GM19351 (cell line): ENCODE results near the gene CCDC7.
"Not testable (repeated sequence)": the region's sequence is repeated elsewhere in the genome, so short reads cannot be mapped to it uniquely, and the experiment has no call there.

Source experiments
- ATAC-seq: cut with Tn5 transposase; IDR thresholded peaks from one replicate; pipeline ENCODE4 v1.9.1; 2021; ENCODE audit warnings: mild to moderate bottlenecking, moderate library complexity; ENCODE audit not compliant: unreplicated experiment

CCDC7 gene

DNA sequence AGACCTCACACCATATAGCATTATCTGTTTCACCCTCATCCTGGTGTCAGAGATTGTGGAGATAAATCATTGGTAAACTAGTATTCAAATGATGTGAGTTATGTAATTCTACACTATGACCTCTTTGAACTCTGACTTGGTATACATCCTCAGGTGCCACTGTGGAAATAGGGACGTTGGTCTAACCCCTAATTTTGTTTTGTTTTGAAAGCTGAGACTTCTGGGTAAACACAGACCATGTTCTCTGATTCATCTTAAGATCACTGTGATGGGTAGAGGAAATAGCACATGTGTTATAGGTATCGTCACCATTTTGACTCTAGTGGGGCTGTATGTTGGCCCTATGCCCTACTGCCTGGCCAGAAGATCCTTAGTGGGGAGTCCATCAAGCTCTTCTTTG lies 241.6 kb downstream of the CCDC7 start:
- no peak for ATAC-seq

DNA sequence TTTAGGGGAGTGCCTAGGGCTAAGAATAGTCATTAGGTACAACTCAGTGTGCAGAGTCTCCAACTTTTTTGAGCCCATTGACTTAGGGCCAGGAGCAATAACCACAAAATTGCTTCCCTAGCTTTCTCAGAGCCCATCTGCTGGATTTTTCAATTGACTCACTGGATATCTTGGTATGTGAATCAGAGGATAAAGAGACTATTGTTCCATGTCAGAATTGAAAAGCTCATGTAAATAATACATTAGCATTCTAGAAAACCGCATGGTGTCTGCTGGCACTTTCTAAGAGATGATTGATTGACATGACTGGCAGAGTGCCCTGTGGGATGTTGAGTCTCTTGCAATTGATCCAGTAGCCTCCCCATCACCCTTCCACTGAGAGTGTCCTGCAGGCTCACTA lies 246.2 kb downstream of the CCDC7 start:
- no peak for ATAC-seq

DNA sequence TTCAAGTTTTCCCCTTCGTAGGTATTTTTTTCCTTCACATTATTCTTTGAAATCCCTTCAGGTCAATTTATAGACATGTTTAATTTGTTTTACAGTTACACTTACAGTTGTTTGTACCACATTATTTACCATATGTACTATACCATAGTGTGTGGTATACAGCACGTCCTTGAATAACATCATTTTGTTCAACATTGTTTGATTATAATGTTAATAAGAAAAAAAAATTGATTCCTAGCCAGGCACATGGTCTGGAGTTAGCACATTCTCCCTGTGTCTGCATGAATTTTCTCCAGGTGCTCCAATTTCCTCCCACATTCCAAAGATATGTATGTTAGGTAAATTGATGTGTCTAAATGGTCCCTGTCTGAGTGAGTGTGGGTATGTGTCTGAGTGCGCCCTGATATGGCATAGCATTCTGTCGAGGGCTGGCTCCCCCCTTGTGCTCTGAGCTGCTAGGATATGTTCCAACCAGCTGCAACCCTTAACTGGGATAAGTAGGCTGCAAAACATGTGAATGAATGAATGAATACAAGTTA lies 247.6 kb downstream of the CCDC7 start:
- no peak for ATAC-seq

DNA sequence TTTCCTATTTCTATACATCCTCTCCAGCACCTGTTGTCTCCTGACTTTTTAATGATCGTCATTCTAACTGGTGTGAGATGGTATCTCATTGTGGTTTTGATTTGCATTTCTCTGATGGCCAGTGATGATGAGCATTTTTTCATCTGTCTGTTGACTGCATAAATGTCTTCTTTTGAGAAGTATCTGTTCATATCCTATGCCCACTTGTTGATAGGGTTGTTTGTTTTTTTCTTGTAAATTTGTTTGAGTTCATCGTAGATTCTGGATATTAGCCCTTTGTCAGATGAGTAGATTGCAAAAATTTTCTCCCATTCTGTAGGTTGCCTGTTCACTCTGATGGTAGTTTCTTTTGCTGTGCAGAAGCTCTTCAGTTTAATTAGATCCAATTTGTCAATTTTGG lies 253.7 kb downstream of the CCDC7 start:
- ATAC-seq, result not testable (repeated sequence)

DNA sequence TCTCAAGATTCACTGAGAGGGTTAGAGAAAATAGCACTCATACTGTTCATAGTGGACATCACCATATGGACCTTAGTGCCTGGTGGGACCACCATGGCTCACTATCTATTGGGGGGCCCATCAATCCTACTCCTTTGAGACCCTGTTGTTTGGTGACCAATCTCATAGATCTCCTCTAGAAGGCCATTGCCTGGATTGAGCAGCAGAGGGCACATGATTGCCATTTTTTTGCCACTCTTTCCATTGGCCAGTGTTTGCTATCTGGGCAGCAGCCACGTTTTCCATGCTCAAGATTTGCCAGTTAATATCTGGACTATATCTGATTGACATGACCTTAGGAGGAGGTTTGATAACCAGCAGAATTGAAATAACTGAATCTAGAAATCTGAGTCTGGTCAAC lies 267.6 kb downstream of the CCDC7 start:
- ATAC-seq, result no peak

DNA sequence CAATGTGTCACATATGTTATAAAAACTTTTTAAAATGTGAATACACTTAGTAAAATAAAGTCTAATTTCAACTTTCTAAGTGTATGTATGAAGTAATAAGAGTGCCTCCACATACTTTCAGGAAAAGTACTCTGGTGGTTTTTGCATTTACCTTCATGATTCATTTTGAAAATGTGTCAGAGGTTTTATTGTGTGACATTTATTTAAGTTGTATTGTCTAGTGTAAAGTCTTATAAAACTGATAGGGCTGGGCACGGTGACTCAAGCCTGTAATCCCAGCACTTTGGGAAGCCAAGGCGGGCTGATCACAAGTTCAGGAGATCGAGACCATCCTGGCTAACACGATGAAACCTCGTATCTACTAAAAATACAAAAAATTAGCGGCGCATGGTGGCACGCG lies 285.6 kb downstream of the CCDC7 start:
- ATAC-seq, result no peak

DNA sequence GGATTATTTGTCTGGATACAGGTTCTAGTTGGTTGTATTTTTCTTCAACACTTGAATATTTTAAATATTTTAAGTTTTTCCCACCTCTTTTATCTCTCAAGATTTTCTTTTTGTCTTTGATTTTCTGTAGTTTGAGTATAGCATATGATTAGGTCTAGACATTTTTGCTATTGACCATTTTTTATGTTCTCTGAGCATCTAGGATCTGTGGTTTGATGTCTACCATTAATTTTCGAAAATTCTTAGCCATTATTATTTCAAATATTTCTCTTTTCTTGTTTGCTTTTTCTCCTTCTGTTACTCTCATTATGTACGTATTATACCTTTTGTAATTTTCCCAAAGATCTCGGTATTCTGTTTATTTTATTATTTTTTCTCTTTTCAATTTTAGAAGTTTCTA lies 293.0 kb downstream of the CCDC7 start:
- ATAC-seq, result no peak

DNA sequence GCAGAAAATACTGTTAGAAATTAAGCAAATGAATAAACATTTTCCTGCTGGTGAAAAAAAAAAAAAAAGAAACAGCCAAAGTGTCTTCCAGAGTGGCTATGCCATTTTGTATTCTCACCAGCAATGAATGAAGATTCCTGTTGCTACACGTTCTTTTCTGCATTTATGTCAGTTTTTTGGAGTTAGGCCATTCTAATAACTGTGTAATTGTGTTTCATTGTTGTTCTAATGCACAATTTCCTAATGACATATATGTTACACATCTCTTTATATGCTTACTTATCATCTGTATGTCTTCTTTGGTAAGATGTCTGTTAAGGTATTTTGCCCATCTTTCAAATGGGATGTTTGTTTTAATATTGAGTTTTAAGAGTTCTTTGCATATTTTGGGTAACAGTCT lies 298.4 kb downstream of the CCDC7 start:
- ATAC-seq, result no peak

DNA sequence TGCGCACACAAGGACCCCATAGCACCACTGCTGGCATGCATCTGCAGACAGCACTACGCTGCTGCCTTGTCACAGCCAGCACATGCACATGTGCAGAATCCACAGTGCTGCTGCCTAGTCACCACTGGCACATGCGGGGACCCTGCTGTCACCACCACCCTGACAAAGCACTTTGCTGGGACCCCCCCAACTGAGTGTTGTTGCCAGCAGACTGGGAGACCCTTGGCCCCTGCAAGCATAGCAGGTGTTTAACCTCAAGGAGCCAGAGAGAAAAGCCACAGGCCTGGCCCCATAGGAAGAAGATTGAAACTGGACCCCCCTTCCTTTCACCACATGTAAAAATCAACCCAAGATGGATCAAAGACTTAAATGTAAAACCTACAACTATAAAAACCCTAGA lies 300.9 kb downstream of the CCDC7 start:
- no peak for ATAC-seq

DNA sequence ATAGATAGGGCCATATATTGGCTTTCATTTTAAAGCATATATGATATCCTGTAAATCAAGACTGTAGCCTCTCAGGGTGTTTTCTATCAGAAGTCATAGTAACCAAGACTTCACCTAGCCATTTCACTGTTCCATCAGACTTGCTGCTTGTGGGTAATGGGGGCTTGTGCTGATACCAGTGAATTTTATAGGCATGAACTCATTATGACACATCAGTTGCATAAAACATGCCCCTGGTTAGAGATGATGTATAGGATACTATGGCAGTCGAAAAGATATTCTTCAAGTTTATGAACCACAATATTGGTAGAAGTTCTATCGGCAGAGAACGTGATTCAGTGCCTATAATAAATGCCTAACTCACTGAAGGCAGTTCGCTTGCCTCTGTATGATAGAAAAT lies 305.6 kb downstream of the CCDC7 start:
- no peak for ATAC-seq

DNA sequence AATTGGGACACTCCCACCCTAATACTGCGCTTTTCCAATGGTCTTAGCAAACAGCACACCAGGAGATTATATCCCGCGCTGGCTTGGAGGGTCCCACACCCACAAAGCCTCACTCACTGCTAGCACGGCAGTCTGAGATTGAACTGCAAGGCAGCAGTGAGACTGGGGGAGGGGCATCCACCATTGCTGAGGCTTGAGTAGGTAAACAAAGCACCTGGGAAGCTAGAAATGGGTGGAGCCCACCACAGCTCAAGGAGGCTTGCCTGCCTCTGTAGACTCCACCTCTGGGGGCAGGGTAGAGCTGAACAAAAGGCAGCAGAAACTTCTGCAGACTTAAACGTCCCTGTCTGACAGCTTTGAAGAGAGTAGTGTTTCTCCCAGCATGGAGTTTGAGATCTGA lies 309.0 kb downstream of the CCDC7 start:
- ATAC-seq, result not testable (repeated sequence)

DNA sequence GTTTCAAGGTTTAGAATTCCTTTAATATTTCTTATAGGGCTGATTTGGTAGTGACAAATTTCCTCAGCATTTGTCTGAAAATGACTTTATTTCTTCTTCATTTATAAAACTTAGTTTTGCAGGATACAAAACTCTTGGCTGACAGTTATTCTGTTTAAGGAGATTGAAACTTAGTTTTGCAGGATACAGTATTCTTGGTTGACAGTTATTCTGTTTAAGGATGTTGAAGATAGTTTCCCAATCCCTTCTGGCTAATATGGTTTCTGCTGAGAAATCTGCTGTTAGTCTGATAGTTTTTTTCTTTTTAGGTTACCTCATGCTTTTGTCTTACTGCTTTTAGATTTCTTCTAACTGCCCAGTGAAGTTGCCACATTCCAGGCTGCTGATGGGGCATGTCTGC lies 325.3 kb downstream of the CCDC7 start:
- no peak for ATAC-seq

DNA sequence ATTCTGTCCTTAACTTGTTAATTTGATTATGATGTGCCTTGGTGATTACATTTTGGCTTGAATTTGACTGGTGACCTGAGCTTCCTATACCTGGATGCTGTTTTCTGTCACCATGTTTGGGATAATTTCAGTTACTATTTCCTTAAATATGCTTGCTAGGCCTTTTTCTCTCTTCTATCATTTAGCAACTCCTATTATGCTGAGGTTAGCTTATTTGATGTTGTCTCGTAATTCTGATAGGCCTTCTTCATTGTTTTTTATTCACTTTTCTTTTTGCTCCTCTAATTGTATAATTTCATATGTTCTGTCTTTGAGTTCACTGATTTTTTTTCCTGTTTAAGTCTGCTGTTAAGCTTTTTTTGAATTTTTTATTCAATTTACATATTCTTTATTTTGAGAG lies 327.2 kb downstream of the CCDC7 start:
- no peak for ATAC-seq

DNA sequence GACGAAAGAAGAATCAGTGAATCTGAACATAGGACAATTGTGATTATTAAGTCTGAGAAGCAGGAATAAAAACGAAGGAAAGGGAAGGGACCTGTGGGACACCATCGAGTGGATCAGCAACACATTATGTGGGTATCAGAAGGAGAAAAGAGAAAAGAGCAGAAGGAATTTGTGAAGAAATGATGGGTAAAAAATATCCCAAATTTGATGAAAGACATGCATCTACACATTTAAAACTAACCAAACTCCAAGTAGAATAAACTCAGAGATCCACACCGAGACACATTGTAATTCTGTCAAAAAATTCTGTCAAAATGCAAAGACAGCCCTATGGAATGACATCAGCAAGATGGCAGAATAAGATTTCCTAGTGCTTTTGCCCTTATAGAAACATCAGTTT lies 341.0 kb downstream of the CCDC7 start:
- no peak for ATAC-seq

DNA sequence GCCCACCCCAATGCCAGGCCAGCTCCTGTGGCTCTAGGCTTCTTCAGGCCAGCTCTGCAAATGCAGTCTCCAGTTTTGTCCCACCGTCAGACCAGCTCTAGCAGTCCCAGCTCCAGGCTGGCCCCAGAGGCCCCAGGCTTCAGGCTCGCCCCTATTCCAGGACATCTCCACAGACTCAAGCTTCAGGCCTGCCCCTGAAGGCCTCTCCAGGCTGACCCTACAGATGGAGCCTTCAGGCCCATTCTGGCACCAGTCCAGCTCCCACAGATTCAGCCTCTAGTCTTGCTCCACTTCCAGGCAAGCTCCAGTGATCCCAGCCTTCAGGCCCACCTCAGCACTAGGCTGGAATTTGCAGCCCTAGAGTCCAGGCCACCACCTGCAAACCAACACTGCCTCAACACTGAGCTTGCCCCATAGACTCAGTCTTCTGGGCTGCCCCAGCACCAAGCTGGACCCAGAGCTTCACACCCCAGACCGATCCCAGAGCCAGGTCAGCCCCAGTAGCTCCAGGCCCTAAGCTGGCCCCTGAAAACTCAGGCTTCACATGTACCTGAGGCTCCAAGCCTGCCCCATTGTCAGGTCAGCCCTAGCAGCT lies 341.8 kb downstream of the CCDC7 start:
- ATAC-seq, result no peak

DNA sequence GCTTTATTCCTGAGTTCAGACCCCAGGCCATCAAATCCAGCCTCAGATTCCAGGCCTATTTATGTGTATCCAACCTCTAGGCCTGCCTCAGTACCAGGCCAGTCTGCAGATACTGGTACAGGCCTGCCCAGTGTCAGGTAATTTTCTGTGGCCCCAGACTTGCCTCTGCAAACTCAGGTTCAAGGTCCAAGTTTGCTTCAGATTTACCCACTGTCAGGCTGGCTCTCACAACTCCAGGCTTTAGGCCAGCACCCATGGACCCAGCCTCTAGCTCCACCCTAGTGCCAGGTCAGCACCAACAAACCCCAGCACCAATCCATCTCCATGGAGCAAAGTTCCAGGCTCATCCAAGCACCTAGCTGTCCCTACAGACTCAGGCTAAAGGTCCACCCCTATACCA lies 342.4 kb downstream of the CCDC7 start:
- ATAC-seq, result no peak

DNA sequence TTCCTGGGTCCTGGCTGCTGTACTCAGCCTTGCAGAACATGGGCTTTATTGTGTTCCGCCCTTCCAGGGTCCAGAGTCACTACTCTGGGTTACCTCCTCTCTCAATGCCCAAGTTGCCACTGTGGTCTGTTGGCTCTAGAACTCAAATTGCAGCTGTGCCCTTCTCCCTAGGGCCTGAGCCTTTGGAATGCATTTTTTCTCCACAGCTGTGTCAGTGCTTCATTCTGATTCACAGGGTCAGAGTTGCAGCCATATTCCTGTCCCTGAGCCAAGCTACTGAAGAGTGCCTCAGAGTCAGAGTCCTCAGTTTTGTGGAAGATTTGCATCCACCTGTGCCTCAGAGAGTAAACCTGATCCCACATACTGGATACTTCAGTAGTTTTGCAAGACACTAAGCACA lies 344.5 kb downstream of the CCDC7 start:
- ATAC-seq, result no peak

DNA sequence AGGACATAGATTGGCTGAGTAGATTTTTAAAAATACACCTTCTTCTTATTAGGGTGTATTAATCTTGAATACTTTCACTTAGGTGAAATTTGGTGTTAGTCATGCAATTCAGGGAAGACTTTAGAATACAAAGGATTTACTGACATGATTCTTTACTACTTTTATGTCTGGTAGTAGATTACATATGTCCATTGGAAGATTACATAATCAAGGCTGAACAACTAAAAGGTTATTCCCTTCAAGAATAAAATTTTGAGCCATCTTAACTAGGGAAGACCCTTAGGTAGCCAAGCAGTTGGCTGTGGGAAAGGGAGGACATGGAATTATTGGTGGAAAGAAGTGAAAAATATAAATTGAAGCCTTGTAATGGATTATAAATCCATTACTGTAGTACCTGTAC lies 347.1 kb downstream of the CCDC7 start:
- ATAC-seq, result no peak

DNA sequence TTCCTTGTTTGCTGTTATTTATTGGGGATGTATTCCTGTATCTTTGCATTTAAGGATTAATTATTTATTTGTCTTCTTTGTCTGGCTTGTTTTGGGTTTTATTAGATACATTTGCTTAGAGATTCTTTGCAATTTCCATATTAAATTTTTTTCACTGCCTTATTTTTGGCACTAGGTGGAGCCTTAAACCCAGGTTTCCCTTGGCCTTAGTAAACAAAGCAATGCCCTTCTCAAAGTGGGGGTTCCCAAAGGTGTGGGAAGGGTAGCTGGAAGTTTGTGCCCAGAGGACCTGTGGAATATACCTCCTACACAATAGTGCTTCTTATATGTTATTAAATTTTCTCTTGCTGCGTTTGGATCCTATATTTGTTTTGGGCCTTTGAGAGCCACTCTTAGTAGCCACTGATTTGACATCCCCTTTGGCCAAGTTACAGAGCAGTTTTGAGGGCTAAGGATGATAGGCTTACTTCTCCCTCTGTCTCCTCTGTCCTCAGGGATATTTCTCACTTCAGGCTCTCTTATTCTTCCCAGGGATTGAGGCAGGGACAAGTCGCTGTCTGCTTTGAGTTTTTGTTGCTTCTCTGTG lies 349.8 kb downstream of the CCDC7 start:
- ATAC-seq, result peak; percentile 72

DNA sequence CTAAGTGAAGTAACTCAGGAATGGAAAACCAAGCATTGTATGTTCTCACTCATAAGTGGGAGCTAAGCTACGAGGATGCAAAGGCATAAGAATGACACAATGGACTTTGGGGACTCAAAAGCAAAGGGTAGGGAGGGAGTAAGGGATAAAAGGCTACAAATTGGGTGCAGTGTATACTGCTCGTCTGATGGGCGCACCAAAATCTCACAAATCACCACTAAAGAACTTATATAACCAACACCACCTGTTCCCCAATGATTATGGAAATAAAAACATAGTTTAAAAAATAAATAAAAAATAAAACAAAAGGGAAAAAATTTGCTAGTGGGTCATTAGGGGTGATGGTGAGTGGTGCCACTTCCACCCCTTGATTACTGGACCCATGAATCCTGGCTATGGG lies 351.5 kb downstream of the CCDC7 start:
- not testable (repeated sequence) for ATAC-seq

DNA sequence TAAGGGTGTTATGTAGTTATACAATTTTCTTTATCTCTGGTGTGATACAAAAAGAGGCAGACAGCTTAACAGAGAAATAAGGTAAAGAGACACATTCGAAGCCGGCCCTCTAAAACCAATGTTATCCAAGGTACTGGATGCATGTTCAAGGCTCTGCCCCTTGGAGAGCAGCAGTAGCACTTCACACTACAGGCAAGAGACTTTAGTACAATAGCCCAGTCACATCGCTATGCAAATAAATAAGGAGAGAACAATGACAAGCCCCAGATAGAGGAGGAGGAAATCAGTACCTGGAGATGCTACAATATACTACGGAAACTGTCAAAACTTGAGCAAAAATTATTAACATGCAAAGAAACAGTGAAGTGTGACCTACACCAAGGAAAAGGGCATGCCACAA lies 401.0 kb downstream of the CCDC7 start:
- no peak for ATAC-seq

DNA sequence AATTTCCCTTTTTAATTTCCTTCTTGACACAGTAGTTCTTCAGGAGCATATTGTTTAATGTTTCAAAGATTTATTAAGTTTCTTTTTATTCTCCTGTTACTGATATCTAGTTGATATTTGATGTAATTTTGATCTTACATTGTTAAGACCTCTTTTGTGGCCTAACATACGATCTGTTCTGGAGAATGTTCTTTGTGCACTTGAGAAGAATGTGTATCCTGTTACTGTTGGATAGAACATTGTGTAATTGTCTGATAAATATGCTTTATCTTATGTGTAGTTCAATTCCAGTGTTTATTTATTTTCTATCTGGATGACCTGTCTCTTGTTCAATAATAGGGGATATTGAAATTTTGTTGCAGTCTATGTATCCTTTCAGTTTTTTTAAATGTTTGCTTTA lies 405.4 kb downstream of the CCDC7 start:
- no peak for ATAC-seq

DNA sequence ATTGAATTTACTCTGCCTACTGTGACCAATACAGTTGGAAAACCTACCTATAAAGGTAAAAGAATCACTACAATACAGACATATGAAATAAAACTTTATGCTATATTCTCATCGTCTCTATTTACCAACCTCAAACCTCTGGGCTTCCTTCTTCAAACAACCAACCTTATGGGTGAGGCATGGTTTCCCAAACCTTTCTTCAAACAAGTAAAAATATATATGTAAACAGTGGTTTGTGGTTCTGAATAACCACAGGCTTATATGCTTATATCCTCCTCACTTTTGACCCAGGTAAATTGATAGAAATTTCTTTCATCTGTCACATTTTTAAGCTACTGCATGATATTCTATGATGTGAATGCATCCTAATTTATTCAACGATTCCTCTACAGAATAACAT lies 408.5 kb downstream of the CCDC7 start:
- no peak for ATAC-seq
